ENCODE results near the gene PLS3. TPM values are rescaled to one million over a fixed set of nuclear protein-coding genes. Genes with fewer than 3 reads are reported as not detected.

Gene PLS3
- total and polyA plus RNA-seq, 2 of the 4 experiments (the other 2 are of a cell fraction): 158 to 252 TPM

DNA sequence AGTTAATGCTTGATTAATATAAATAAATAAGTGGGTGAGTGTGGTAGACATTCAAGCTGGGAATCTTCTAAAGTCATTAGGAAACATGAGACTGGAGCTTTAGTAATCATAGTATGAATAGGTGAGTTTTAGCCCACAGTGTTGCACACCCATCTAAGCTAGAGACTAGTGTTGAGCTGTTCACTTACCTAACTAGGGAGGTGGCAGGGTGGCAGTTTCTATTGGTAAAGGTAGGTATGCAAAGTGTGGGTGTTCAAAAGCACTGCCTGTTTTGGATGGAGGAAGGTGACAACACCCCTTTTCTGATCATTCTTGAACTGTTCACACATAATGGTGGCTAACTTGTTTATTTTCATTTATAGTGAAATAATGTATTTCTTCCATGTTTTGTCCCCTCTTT is 41.3 kb downstream of the PLS3 start:
- peaks cover 3% of the 10 kb centered on the region; the same call in 1 of the 2 replicates for H4K20me1 ChIP-seq (ENCODE audit: insufficient read depth, low read length)

More for the DNA sequence above, 41.3 kb downstream of the PLS3 start:
- Histone ChIP-seq H4K91ac (ENCODE audit: insufficient read depth, low read depth, low read length) (no peak overlapping the region), H2BK20ac (ENCODE audit: low read depth, low read length) (no peak overlapping the region), H4K5ac (ENCODE audit: low read depth, low read length) (no peak overlapping the region), H3K27me3 (ENCODE audit: control insufficient read depth, insufficient read depth, low read length) (peaks cover 3% of the 10 kb centered on the region; the same call in 1 of the 2 replicates), H3K9me3 (ENCODE audit: control insufficient read depth, insufficient read depth, low read length) (peaks cover 2% of the 10 kb centered on the region; the same call in 1 of the 2 replicates), H3K14ac (replicated peaks; ENCODE audit: low read depth, low read length) (peak overlapping the region; percentile 70; the same call in 1 of the 2 replicates), H2AK9ac (replicated peaks; ENCODE audit: low read depth, low read length, poor library complexity) (no peak overlapping the region), H3K4me2 (ENCODE audit: low read depth, low read length) (no peak overlapping the region), H3K9ac (ENCODE audit: low read depth, low read length) (no peak overlapping the region), H2AK5ac (ENCODE audit: low read depth, low read length) (no peak overlapping the region), H3K4ac (ENCODE audit: low read depth, low read length) (no peak overlapping the region), H2BK120ac (ENCODE audit: low read depth, low read length) (no peak overlapping the region), H4K8ac (ENCODE audit: low read depth in 2 of 2, low read length in 2 of 2) (no peak overlapping the region), H3K9me1 (ENCODE audit: insufficient read depth, low read length) (no peaks in the 10 kb centered on the region; the same call in 1 of the 2 replicates), H3K36me3 (ENCODE audit: control insufficient read depth, insufficient read depth, low read length) (no peaks in the 10 kb centered on the region), H2AFZ (replicated peaks; ENCODE audit: low read length, poor library complexity) (no peak overlapping the region), H3K4me1 (ENCODE audit: control insufficient read depth, insufficient read depth, low read length) (peaks cover 2% of the 10 kb centered on the region; the same call in 1 of the 2 replicates), H2BK5ac (ENCODE audit: low read depth, low read length, poor library complexity, severe bottlenecking) (peak overlapping the region; percentile 16), H3K27ac (ENCODE audit: insufficient read depth, low read length) (no peak overlapping the region), H3K56ac (ENCODE audit: extremely low read depth, insufficient read depth, low read length) (no peak overlapping the region), H3K18ac (ENCODE audit: low read depth, low read length) (no peak overlapping the region), H2BK15ac (ENCODE audit: low read depth, low read length) (no peak overlapping the region), H3K4me3 (ENCODE audit: insufficient read depth, low read depth, low read length) (no peak overlapping the region), H3K79me1 (ENCODE audit: low read depth in 1 of 2, low read length in 2 of 2) (peaks cover 4 to 12% of the 10 kb centered on the region in 2 experiments; a peak in 3 of 4 replicates), H3K23ac (ENCODE audit: low read depth, low read length) (no peak overlapping the region)
- dilution Hi-C loops (cut with HindIII; ENCODE audit: low sequenced_read_pairs, unreplicated experiment) (no loop called here), in situ Hi-C loops (cut with MboI; ENCODE audit: low sequenced_read_pairs) (no loop called here), intact Hi-C loops (cut with micrococcal nuclease) (no loop called here)
- BruUV-seq (replicated peaks): no TSS peak
- ChIA-PET POLR2A (ENCODE audit: unreplicated experiment) (no interaction called here), CTCF (no interaction called here)
- no peak for TF ChIP-seq ELK1 (IDR thresholded peaks at IDR 0.05; ENCODE audit: borderline replicate concordance, low read depth, low read length)
- TF ChIP-seq, protein P1, sequence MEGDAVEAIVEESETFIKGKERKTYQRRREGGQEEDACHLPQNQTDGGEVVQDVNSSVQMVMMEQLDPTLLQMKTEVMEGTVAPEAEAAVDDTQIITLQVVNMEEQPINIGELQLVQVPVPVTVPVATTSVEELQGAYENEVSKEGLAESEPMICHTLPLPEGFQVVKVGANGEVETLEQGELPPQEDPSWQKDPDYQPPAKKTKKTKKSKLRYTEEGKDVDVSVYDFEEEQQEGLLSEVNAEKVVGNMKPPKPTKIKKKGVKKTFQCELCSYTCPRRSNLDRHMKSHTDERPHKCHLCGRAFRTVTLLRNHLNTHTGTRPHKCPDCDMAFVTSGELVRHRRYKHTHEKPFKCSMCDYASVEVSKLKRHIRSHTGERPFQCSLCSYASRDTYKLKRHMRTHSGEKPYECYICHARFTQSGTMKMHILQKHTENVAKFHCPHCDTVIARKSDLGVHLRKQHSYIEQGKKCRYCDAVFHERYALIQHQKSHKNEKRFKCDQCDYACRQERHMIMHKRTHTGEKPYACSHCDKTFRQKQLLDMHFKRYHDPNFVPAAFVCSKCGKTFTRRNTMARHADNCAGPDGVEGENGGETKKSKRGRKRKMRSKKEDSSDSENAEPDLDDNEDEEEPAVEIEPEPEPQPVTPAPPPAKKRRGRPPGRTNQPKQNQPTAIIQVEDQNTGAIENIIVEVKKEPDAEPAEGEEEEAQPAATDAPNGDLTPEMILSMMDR (conservative IDR thresholded peaks at IDR 0.05; ENCODE audit: low read depth, low read length): no peak
- TF ChIP-seq FOS (IDR thresholded peaks at IDR 0.05; ENCODE audit: low read depth, low read length): no peak
- TF ChIP-seq POLR2A (IDR thresholded peaks at IDR 0.05; ENCODE audit: low read depth, low read length): no peak
- no peak for TF ChIP-seq NFE2L2 (IDR thresholded peaks at IDR 0.05; ENCODE audit: low read depth, low read length)
- no peak for TF ChIP-seq RFX5 (IDR thresholded peaks at IDR 0.05; ENCODE audit: low read depth, low read length)
- TF ChIP-seq CHD1 (IDR thresholded peaks at IDR 0.05; ENCODE audit: low read depth, low read length): no peak
- TF ChIP-seq CEBPB (IDR thresholded peaks at IDR 0.05; ENCODE audit: low read depth, low read length): no peak
- TF ChIP-seq MXI1 (IDR thresholded peaks at IDR 0.05; ENCODE audit: borderline replicate concordance, low read depth, low read length): no peak
- no peak for TF ChIP-seq MAFK (IDR thresholded peaks at IDR 0.05; ENCODE audit: low read depth, low read length)
- no peak for TF ChIP-seq MAZ (IDR thresholded peaks at IDR 0.05; ENCODE audit: borderline replicate concordance, low read depth, low read length)
- no peak for TF ChIP-seq USF2 (IDR thresholded peaks at IDR 0.05; ENCODE audit: low read depth, low read length)
- no peak for TF ChIP-seq SMC3 (IDR thresholded peaks at IDR 0.05; ENCODE audit: low read depth, low read length)
- no peak for TF ChIP-seq RCOR1 (IDR thresholded peaks at IDR 0.05; ENCODE audit: insufficient replicate concordance, low read length)
- TF ChIP-seq RAD21 (IDR thresholded peaks at IDR 0.05; ENCODE audit: low read length): no peak
- no peak for TF ChIP-seq BHLHE40 (IDR thresholded peaks at IDR 0.05; ENCODE audit: low read depth, low read length)
- DNase-seq (no peak), ATAC-seq (ENCODE audit: low read depth) (no peak)

All from IMR-90 (cell line).